Epithelial cell of prostate (primary cell): ENCODE results near the gene ZNF697.
A peak's percentile ranks its signal among the peaks of the same experiment; 100 is the strongest.
"Not testable (repeated sequence)": the region's sequence is repeated elsewhere in the genome, so short reads cannot be mapped to it uniquely, and the experiment has no call there.

ENCODE experiments used
- DNase-seq: peaks from one replicate; pipeline ENCODE4 v3.0.0-alpha.2; 2011; ENCODE audit warnings: low read depth, low spot score
- H3K27ac ChIP-seq: fragments of 450-650 bp; 2 replicates; pipeline ENCODE4 v1.5.1; 2017; ENCODE audit warnings: mild to moderate bottlenecking

Gene ZNF697

GRCh38 chr1:119633575-119633974, 14.5 kb downstream of the ZNF697 start:
- no peak for DNase-seq
- H3K27ac ChIP-seq: no peak overlapping the region

GRCh38 chr1:119632841-119633240, 15.2 kb downstream of the ZNF697 start:
- H3K27ac ChIP-seq: no peak overlapping the region
- DNase-seq: no peak

- no peak overlapping the region for H3K27ac ChIP-seq
- DNase-seq: no peak
Measured at GRCh38 chr1:119632103-119632490, 16.0 kb downstream of the ZNF697 start.

GRCh38 chr1:119631433-119632102, 16.5 kb downstream of the ZNF697 start:
- no peak overlapping the region for H3K27ac ChIP-seq
- DNase-seq: no peak

- no peak overlapping the region for H3K27ac ChIP-seq
- DNase-seq: no peak
Measured at GRCh38 chr1:119631086-119631432, 17.0 kb downstream of the ZNF697 start.

DNA sequence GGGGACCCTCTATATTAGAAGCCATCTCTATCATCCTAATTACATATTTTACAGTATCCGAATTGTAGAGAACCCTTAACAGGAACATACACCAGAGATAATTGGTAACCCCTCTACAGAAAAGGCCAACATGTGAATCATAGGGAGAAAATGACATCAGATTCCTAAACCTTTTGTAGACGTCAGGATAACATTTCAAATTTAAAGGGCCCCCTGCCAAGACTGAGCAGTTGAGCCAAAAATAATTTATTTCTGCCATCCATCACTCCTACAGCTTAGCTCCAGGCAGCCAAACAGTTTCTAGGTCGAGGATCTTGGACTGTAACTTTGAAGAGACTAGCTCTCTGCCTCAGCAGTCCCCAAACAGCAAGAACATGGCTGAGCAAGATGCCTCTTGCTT, 21.2 kb downstream of the ZNF697 start:
- no peak overlapping the region for H3K27ac ChIP-seq
- no peak for DNase-seq

DNA sequence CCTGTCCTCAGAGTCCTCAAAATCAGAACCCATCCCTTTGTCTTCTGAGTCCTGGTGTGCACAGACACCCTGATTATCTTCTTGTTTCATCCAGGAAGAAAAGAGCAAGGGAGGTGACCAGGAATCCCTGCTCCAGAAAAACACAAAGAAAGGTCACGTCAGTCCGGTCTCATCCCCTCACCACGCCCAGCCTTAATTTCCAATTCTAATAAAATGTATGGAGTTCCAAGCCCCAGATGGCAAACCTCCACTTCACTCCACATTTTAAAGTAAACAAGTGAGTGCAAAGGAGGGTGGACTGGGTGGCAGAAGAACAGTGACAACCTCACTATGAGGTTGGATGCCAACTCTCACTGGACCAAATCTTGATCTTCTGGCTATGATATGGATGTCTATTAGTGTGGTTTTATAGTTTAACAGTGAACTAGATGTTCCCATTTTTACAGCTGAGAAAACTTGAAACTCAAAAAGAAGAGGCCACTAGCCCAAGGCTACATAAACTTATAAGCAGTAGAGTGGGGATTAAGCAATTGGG, 22.0 kb downstream of the ZNF697 start:
- no peak for DNase-seq
- H3K27ac ChIP-seq: no peak overlapping the region

DNA sequence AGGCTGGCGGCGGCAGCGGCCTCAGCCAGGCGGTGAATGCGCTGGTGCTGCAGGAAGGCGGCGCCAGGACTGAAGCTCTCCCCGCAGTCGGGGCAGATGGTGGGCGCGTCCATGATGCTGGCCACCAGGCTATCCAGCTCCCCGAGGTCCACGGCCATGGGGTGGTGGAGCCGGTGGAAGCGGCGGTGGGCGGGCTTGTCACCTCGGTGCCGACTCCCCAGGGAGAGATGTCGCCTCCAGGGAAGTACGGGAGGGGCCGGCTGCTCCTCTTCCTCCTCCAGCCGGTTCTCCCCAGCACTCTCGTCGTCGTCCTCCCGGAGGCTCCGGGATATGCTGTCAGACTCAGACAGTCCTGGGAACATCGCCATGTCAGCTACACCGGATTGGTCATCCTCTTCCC, 24.4 kb downstream of the ZNF697 start:
- no peak overlapping the region for H3K27ac ChIP-seq
- DNase-seq: no peak

DNA sequence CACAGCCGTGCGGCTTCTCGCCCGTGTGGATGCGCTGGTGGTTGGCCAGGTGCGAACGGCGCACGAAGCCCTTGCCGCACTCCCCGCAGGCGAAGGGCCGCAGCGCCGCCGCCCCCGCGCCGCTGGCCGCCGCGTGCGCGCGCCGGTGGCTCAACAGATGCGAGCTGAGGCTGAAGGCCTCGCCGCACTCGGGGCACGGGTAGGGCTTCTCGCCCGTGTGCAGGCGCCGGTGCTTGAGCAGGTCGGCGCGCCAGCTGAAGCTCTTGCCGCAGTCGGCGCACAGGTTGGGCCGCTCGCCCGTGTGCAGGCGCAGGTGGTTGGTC, 24.9 kb downstream of the ZNF697 start:
- no peak for DNase-seq

GRCh38 chr1:119622311-119623192, 25.5 kb downstream of the ZNF697 start:
- DNase-seq: no peak
- H3K27ac ChIP-seq: no peak overlapping the region

More for the DNA sequence above, 24.9 kb downstream of the ZNF697 start:
- H3K27ac ChIP-seq: no peak overlapping the region

GRCh38 chr1:119621705-119622104, 26.4 kb downstream of the ZNF697 start:
- DNase-seq: no peak
- H3K27ac ChIP-seq: no peak overlapping the region

DNA sequence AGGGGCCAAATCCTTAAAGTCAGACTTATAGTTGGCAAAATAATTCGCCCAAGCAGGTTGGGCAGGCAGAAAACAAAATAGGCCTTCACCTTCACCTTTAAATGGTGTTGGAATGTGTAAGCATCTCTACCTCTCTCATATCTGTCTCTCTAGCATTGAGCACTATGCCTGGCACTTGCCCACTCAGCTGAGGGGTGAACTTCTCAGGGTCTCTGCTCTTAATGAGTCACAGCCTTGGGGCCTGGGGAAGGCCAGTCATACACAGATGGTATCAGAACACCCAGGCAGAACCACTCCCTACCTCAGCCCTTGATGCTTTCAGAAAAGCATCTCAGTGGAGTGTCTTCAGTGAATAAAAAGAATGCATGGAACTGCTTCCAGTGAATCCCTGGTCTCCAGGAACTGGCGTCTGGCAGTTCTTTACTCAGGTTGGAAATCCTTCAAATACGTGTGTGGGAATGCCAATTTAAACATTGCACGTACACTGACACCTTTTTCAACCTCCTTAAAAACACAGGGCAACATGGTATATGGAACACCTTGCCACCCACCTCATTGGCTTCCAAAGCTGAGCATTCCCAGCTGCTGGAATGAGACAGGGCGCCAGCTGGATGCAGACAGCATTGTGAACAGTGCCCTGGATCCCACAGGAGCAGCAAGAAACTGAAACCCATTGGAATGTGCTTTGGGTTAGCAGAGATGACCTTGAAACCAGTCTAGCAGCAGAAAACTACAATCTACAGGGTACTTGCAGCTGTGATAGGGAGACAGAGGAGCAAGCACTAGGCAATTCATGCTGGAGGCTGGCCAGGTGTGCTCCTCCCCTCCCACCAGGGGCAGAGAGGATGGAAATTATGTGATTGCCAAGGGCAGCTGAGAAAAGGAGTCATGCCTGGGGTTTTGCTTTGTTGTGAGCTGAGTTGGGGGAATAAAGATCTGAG, 30.0 kb downstream of the ZNF697 start:
- no peak for DNase-seq
- H3K27ac ChIP-seq: no peak overlapping the region

- not testable (repeated sequence) for DNase-seq, H3K27ac ChIP-seq
Measured at GRCh38 chr1:119616748-119617147, 31.3 kb downstream of the ZNF697 start.

DNA sequence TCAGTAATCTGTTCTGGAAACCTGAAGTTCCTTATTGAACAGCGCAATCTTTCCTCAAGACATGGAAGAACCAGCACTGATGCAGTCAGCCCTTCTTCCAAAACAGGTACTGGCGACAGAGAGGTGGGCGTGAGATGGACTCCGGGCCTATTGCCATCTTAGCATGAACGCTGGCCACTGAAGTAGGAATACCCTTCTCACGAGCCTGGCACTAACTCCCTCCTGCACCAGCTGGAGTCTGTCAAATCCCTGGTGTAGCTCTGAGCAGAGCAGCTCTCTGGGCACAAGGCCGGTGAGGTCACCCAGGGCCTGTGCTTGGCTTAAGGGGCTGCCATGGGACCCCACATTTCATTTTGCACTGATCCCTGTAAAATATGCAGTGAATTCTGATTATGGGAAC, 33.0 kb downstream of the ZNF697 start:
- H3K27ac ChIP-seq, DNase-seq: not testable (repeated sequence)

- DNase-seq: peak; percentile 36
- H3K27ac ChIP-seq: no peak overlapping the region
Measured at GRCh38 chr1:119613769-119614720, 34.0 kb downstream of the ZNF697 start.

DNA sequence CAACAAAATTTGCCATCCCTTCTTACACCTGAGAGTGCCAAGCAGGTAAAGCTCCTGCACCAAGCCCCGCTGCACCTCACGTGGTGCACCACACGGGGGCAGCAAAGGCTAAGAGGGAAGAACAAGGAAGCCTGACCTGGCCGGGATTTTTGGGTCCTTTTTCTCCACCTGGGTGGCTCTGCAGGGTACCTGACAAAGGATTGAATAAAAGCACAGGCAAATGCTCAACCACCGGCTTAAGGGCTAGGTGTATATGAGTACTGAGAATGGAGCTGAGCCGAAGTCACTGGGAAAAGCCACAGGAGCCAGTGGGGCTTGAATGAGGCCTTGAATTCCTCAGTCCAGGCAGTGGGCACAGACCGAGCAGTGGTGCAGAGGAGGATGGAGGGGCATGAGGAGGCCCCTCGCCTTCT, 36.4 kb downstream of the ZNF697 start:
- no peak for DNase-seq
- H3K27ac ChIP-seq: no peak overlapping the region

DNA sequence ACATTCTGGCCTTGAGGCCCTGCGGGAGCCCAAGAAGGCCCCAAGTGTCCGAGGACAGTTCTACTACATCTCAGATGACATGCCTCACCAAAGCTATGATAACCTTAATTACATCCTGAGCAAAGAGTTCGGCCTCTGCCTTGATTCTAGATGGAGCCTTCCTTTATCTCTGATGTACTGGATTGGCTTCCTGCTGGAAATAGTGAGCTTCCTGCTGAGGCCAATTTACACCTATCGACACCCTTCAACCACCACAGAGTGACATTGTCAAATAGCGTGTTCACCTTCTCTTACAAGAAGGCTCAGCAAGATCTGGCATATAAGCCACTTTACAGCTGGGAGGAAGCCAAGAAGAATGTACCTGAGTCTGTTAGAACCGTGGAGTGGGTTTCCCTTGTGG, 39.2 kb downstream of the ZNF697 start:
- not testable (repeated sequence) for H3K27ac ChIP-seq, DNase-seq

- H3K27ac ChIP-seq, DNase-seq: not testable (repeated sequence)
Measured at GRCh38 chr1:119607087-119607807, 40.8 kb downstream of the ZNF697 start.

DNA sequence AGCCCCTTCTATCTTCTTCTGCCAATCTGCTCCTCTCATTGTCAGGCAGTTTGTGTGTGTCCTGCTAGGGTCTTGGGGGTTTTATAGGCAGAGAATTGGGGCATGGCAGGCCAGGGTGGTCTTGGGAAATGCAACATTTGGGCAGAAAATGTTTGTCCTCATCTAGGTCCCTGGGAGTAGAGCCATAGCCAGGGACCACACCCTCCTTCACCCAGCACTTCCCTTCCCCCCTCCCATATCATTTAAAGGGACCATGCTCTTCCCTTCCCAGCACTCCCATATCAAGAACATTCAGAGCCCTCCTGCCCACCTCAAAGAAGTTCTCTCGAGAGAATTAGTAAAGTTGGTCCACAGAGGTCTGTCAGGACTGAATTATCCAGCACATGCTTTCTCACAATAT, 41.7 kb downstream of the ZNF697 start:
- H3K27ac ChIP-seq: no peak overlapping the region
- DNase-seq: no peak
